Measurements from ENCODE around the gene LIMS3.
"Not testable (repeated sequence)": the region's sequence is repeated elsewhere in the genome, so short reads cannot be mapped to it uniquely, and the experiment has no call there.

DNA sequence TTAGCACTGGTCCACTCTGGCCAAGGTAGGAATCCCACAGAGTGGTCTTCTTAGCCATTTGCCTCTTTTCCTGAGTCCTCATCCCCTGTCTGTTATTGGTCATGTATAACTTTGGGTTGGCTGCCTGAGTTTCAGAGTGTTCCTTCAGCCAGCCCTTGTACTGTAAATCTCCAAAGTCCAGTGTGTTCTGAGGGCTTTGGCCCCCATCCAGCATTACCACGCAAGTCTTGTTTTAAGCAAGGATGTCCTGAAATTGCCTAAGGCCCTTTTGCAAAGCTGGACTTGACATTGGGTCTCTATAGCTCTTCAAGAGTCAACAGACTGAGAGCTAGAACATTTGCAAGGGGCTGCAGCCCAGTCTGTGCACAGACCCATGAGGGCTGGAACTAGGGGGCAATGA, 68.4 kb downstream of the LIMS3 start:
- not testable (repeated sequence) for TF ChIP-seq POLR2AphosphoS5 (IDR thresholded peaks at IDR 0.05; ENCODE audit: low read depth, low read length); POLR2A (IDR thresholded peaks at IDR 0.05; ENCODE audit: low read depth, low read length); TAF1 (IDR thresholded peaks at IDR 0.05; ENCODE audit: borderline replicate concordance, low read depth, low read length)
